Psoas muscle (tissue), 8 donors: ENCODE results near the gene GSDMA. TPM values are rescaled to one million over a fixed set of nuclear protein-coding genes. Genes with fewer than 3 reads are reported as not detected.
A peak's percentile ranks its signal among the peaks of the same experiment; 100 is the strongest.

Experiments used
- ATAC-seq, 4 donors: fragments of 200-7000 bp; cut with Tn5 transposase; one replicate each; pipeline ENCODE4 v1.9.1; 2020; ENCODE audit warnings: moderate library complexity in 3 of 4, mild to moderate bottlenecking in 2 of 4
- DNase-seq, 2 donors: peaks; one replicate each; pipeline ENCODE4 v3.0.0-alpha.2; 2020
- H3K27ac ChIP-seq: fragments of 200-600 bp; one replicate; pipeline ENCODE4 v1.8.0; 2022
- H3K27me3 ChIP-seq, 3 donors: fragments of 200-600 bp in 1 of 3; one replicate each; pipeline versions ENCODE4 v1.6.1 to v1.8.0; 2013 to 2022; ENCODE audit warnings: low read length in 2 of 3, mild to moderate bottlenecking in 2 of 3, moderate library complexity in 1 of 3; ENCODE audit not compliant: insufficient read depth in 3 of 3
- H3K36me3 ChIP-seq, 2 donors: fragments of 200-600 bp in 1 of 2; one replicate each; pipeline versions ENCODE4 v1.6.1 to v1.8.0; 2013 to 2022; ENCODE audit warnings: low read depth in 1 of 2, mild to moderate bottlenecking in 1 of 2, moderate library complexity in 1 of 2; ENCODE audit not compliant: insufficient read depth in 1 of 2
- H3K4me1 ChIP-seq: fragments of 200-600 bp; one replicate; pipeline ENCODE4 v1.8.0; 2022
- H3K4me3 ChIP-seq: fragments of 200-600 bp; one replicate; pipeline ENCODE4 v1.8.0; 2022; ENCODE audit warnings: mild to moderate bottlenecking
- H3K9me3 ChIP-seq: fragments of 200-600 bp; one replicate; pipeline ENCODE4 v1.8.0; 2022
- WGBS, 3 donors: extraction: QIAGEN DNeasy Blood & Tissue Kit; methylation state at CpG; one replicate each; pipeline versions ENCODE4 v1.1.6 to v1.1.7; 2013; 5-methylcytosine and 5-hydroxymethylcytosine counted together
- intact Hi-C, 2 donors: fragments of 100-400 bp; cut with DNase I; formaldehyde crosslinking; loops; one replicate each; pipeline versions ENCODE4 v1.11.0 to v1.14.2; 2022
- polyA plus RNA-seq, 3 donors: library from polyadenylated mRNA; stranded (reverse); fragments of 200-250 nt; gene quantifications; one replicate each; pipeline ENCODE4 v1.2.3, GENCODE V29; 2013
- total RNA-seq, 4 donors: library from RNA; stranded (reverse); fragmentation: NEBNext Ultra II Directional in 2 of 4; extraction: Animal tissue kit (Norgen Biotek cat#: 25700) in 2 of 4; gene quantifications; one replicate each; pipeline versions ENCODE4 v1.2.1 to v1.2.4, GENCODE V29; 2021 to 2023
- TF ChIP-seq, protein P1 (sequence below): fragments of 200-600 bp; IDR thresholded peaks from one replicate; pipeline ENCODE4 v1.8.0; 2022; ENCODE audit warnings: antibody characterized with exemption
- donor health status: healthy with polysubstance abuse.
- donor health status: DM: no; HTN: no; CAD: no; lungs with moderate emphysema.
- donor health status: Bipolar disorder and iron deficiency.
- donor health status: healthy.
- donor health status: DM: yes; HTN: yes; CAD: no.
- donor health status: DM: no; HTN: no; CAD: no.
- donor health status: DM: no; HTN: no; CAD: no.
- donor health status: DM: yes; HTN: yes; CAD: no.

Gene GSDMA
- total and polyA plus RNA-seq, 7 donors = 0.03 to 0.32 (median 0.15) TPM; not detected in 3

DNA sequence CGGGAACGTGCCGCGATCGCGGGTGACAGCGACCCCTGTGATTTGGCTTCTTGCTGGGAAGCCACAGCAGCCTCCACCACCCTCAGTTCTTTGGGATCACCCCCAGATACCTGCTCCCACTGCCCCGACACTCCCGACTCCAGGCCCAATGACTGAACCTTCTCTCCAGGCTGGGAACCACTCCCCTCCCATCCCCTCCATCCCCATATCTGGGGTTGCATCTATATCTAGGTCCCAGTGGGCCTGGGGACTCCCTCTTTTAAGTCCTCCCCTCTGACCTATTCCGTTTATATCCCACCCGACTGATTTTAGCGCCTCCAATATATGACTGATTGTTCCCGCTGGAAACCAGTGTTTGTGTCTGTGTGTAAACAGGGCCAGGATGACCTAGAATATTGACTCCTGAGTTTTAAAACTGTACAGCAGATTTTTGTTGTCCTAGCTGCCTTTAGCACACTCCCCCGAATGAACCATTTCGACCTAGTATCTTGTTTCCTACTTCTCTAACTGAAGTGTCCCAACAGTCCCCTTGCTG, 18.5 kb downstream of the GSDMA start:
- ATAC-seq = peak in 3 of 4 donors; percentile 3 to 27 (median 6)
- TF ChIP-seq, protein P1, sequence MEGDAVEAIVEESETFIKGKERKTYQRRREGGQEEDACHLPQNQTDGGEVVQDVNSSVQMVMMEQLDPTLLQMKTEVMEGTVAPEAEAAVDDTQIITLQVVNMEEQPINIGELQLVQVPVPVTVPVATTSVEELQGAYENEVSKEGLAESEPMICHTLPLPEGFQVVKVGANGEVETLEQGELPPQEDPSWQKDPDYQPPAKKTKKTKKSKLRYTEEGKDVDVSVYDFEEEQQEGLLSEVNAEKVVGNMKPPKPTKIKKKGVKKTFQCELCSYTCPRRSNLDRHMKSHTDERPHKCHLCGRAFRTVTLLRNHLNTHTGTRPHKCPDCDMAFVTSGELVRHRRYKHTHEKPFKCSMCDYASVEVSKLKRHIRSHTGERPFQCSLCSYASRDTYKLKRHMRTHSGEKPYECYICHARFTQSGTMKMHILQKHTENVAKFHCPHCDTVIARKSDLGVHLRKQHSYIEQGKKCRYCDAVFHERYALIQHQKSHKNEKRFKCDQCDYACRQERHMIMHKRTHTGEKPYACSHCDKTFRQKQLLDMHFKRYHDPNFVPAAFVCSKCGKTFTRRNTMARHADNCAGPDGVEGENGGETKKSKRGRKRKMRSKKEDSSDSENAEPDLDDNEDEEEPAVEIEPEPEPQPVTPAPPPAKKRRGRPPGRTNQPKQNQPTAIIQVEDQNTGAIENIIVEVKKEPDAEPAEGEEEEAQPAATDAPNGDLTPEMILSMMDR = no peak
- DNase-seq = no peak
- intact Hi-C loops = no loop called here
- Histone ChIP-seq H3K36me3 (peaks cover 0 to 32% of the 10 kb centered on the region in 2 donors), H3K27ac (peak overlapping the region; percentile 90), H3K9me3 (no peaks in the 10 kb centered on the region), H3K4me3 (peak overlapping the region; percentile 77), H3K4me1 (peaks cover 17% of the 10 kb centered on the region), H3K27me3 (peaks cover 0 to 3% (median 2%) of the 10 kb centered on the region in 3 donors)
- 0 to 1% (median 1%) methylated on average over 13 to 15 of the region's 15 CpGs for WGBS, 3 donors

DNA sequence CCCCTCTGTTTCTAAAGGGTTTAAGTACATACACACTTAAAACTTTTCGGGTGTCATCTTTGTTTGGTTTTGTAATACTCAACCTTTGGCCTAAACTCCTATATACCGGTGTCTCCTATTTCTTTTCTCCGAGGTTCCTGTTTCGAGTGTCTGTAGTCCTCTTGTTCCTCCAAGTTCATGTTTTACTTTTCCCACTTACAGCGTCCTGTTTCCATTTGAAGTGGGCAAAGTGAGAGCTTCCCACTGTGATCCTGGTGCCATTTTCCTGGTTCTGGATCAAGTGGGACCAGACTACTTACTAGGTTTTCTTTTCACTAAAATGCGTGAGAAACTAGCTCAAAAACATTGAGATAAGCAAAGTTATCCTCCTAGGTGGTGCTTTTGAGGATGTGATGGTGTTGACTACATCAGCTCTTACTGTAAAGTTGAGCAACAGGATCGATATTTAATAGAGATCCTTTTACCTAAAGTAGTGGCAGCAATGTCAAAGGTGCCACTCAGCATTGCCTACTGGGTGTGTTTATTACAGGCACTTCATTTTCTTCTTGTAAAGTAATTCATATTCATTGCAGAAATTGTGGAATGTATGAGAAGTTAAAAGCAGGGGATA, 19.1 kb downstream of the GSDMA start:
- ATAC-seq = no peak
- Histone ChIP-seq H3K36me3 (peaks cover 4 to 38% of the 10 kb centered on the region in 2 donors), H3K9me3 (no peaks in the 10 kb centered on the region), H3K4me3 (peak overlapping the region; percentile 77), H3K4me1 (peaks cover 17% of the 10 kb centered on the region), H3K27me3 (peaks cover 0 to 2% (median 0%) of the 10 kb centered on the region in 3 donors), H3K27ac (peak overlapping the region; percentile 90)
- TF ChIP-seq, protein P1 = no peak
- no peak for DNase-seq
- intact Hi-C loops = no loop called here
- WGBS, 3 donors = 10 to 23% (median 12%) methylated on average over 7 of the region's 7 CpGs

DNA sequence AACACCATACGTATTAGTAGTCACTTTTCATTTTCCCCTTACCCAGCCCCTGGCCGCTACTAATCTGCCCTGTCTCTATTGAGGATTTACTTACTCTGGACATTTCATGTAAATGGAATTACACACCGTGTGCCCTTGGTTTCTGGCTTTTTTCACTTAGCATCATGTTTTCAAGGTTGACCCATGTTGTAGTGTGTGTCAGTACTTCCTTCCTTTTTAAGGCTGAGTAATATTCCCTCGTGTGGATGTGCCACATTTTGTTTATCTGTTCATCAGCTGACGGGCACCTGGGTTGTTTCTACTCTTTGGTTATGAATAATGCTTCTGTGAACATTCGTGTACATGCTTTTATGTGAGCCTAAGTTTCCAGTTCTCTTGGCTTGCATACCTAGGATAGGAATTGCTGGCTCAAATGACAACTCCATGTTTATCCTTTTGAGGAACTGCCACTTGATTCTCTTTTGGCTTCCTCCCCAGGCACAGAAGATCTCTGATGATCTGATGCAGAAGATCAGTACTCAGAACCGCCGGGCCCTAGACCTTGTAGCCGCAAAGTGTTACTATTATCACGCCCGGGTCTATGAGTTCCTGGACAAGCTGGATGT, 25.5 kb downstream of the GSDMA start:
- TF ChIP-seq, protein P1 = no peak
- WGBS, 3 donors = 60 to 81% (median 63%) methylated on average over 11 of the region's 11 CpGs
- Histone ChIP-seq H3K27me3 (no peaks in the 10 kb centered on the region), H3K36me3 (peaks cover 17 to 100% of the 10 kb centered on the region in 2 donors), H3K9me3 (no peaks in the 10 kb centered on the region), H3K27ac (peak overlapping the region; percentile 53), H3K4me1 (peaks cover 10% of the 10 kb centered on the region), H3K4me3 (no peak overlapping the region)
- DNase-seq = no peak
- intact Hi-C loops = no loop called here
- peak in 2 of 4 donors; percentile 61 to 73 for ATAC-seq

DNA sequence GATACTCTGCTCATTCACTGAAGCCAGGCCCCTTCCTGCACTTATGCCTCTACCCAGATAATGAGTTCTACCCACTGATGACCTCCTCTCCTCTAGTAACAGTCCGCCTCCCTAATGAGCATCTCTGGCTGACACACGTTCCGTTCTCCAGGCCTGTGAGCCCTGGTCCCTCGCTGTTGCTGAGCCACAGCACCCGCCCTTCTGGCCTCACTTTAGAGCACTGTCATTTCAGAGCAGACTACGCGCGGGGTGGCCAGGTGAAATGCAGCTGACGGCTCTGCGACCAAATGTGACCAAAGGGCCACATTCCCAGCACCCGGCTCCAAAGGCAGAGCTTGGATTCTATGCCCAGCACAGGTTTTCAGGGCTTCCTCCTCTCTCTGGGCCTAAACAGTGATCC, 31.6 kb downstream of the GSDMA start:
- Histone ChIP-seq H3K4me1 (peaks cover 4% of the 10 kb centered on the region), H3K9me3 (no peaks in the 10 kb centered on the region), H3K27me3 (no peaks in the 10 kb centered on the region), H3K36me3 (peaks cover 20 to 92% of the 10 kb centered on the region in 2 donors), H3K27ac (no peak overlapping the region), H3K4me3 (no peak overlapping the region)
- intact Hi-C loops = no loop called here
- TF ChIP-seq, protein P1 = no peak
- no peak for ATAC-seq
- DNase-seq = no peak
- WGBS, 3 donors = 86 to 94% (median 92%) methylated on average over 11 of the region's 11 CpGs
